ACHN (cell line): ENCODE measurements around the gene IQCH.
"Not testable (repeated sequence)": the region's sequence is repeated elsewhere in the genome, so short reads cannot be mapped to it uniquely, and the experiment has no call there.

Experiments
- DNase-seq: peaks from one replicate; pipeline ENCODE4 v3.0.0-alpha.2; 2015
- in situ Hi-C: cut with HindIII; loops from 2 replicates; pipeline ENCODE4 v1.10.0; 2017; ENCODE audit warnings: low sequenced_read_pairs, low pct_ligation_motif_present, low pct_unique_long_range_greater_than_20kb

The IQCH gene

DNA sequence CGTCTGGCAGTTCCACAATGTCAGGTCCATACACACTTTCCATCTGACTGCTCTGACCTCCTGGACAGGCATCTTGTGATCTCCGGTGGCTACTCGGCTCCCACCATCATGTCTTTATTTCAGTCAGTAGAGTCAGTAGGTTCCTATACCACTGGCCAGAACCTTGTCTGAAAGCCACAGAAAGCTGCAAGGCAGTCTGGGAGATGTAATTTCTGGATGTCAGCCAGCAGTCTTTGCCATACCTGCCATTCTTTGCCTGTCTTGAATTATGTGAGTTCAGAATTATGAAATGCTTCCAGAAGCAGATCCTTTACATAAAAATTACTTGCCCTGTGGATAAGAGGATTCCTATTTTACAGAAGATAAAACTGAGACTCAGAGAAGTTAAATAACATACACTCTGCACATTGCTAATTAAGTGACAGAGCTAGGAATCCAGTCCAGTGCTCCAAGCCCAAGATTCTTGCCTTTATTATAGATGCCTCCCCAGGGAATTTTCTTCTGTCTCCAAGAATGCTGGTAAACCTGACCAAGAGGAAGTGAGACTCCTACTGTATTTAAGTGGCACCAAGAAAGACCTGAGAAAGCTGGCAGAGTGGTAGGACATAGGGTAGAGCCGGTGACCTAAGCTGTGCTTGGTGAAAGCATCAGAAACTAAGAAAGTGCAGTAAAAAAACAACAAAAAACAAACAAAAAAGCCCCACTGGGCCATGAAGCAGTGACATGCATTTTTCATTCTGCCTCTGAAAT lies 75.6 kb downstream of the IQCH start:
- in situ Hi-C loops = no loop called here
- no peak for DNase-seq

- DNase-seq = no peak
- in situ Hi-C loops = no loop called here
Measured at GRCh38 chr15:67331676-67332075, 77.1 kb downstream of the IQCH start.

DNA sequence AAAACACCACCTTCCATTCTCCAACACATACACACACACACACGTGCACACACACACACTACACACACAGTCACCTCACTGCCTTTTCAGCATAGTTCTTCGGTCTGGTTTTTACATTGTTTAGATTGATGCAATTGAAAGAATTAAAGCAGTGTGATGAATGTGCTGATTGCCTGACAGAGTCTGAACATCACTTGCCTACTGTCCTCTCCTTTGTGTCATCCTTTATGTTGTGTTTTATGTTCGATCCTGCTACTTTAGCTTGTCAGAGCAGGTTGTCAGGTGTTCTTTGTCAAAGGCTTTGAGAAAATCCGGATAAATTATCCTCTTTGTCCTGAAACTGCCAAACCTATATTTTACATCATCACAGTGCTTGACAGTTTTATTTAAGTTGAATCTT lies 80.4 kb downstream of the IQCH start:
- DNase-seq = no peak
- in situ Hi-C loops = no loop called here

GRCh38 chr15:67335534-67336222 lies 81.1 kb downstream of the IQCH start:
- no peak for DNase-seq
- in situ Hi-C loops = no loop called here

GRCh38 chr15:67340630-67341029 lies 86.0 kb downstream of the IQCH start:
- DNase-seq = no peak
- in situ Hi-C loops = no loop called here

DNA sequence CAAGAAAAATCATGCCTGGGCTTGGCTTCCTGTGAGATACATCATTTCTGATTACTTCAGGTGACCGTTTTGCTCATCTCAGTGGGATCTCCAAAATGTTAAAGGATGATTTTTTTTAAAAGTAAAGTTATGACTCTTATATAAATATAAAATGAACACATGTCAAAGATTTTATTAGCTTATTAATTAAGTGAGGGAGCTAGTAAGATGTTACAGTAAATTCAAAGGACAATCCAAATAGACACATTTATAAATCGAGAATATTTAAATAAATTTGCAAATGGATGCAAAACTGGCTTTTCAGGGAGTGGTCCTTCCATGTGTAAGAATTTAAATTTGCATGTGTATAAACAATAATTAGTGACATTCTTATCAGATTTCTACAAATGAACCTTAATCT lies 87.0 kb downstream of the IQCH start:
- in situ Hi-C loops = no loop called here
- DNase-seq = no peak

DNA sequence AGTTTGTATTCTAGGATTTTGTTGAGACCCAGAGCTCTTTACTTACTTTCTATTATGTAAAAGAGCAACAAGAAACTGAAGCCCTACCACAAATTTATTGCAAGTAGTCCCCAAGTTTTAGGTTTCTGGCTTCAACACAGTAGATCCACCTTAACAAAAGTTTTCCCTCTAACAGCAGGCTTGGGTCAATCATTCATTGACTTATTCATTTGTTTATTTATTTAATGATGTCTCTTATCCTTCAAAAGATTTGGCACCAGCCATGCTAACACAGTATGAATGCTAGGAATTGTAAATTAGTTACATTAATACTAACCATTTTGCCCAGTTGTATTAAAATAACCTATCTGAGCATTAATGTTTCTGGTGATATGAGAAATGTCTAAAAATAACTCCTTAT lies 88.6 kb downstream of the IQCH start:
- in situ Hi-C loops = no loop called here
- DNase-seq = no peak

GRCh38 chr15:67349634-67350033 lies 95.0 kb downstream of the IQCH start:
- no peak for DNase-seq
- in situ Hi-C loops = no loop called here

- in situ Hi-C loops = no loop called here
- no peak for DNase-seq
Measured at GRCh38 chr15:67350042-67350441, 95.5 kb downstream of the IQCH start.

- in situ Hi-C loops = no loop called here
Measured at GRCh38 chr15:67358391-67358790, 103.8 kb downstream of the IQCH start.

DNA sequence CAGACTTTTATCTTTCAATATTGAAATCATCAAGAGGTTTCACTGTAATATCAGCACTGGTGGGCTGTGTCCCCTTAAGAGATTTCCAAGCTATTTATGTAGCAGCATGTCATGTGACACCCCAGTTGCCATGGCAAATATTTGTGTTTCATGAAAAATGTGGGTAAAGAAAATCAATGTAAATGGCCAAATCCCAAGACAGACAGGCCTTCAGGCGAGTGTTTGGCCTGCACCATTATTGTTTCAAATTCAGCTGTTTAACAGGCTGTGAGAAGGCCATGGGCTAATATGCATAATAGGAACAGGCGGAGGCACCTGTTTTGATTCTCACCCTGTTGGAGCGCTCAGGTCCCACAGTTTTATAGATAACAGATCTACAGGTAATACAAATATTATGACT lies 104.2 kb downstream of the IQCH start:
- in situ Hi-C loops = no loop called here
- no peak for DNase-seq

More at GRCh38 chr15:67358391-67358790, 103.8 kb downstream of the IQCH start:
- DNase-seq = no peak

DNA sequence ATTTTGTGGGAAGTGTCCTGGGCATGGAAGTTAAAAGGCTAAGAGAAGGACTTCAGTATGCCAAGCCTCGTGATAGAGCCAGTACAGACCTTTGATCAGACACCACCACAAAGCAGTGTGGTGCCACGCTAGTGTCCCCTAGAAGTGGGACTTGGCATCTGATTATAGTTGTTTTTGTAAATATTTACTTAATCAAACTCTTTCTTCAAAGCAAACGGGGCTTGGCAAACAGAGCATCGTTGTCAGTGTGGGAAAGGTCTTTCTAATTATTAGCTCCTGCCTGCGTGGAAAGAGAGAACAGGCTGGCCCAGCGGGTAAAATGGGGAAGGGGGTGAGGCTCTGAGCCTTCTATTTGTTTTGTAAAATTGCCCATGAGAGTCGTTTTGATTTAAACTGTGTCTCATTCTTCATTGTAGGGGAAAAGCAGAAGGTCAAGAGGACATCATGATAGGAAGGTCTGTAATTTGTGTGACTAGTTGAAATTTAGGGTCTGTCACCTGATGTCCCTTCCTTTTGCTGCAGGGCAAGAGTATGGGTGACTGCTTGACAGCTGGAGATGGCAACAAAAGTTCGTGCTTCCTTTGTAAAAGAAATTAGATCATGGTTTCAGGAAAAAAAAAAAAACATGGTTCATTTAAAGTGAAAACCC lies 105.0 kb downstream of the IQCH start:
- DNase-seq = no peak
- in situ Hi-C loops = no loop called here

GRCh38 chr15:67361100-67361499 lies 106.5 kb downstream of the IQCH start:
- in situ Hi-C loops = no loop called here
- no peak for DNase-seq

DNA sequence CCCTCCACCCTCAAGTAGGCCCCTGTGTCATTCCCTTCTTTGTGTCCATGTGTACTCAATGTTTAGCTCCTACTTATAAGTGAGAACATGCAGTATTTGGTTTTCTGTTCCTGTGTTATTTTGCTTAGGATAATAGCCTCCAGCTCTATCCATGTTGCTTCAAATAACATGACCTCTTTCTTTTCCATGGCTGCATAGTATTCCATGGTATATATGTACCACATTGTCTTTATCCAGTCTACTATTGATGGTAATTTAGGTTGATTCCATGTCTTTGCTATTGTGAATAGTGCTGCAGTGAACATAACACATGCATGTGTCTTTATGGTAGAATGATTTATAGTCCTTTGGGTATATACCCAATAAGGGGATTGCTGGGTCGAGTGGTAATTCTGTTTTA lies 109.1 kb downstream of the IQCH start:
- in situ Hi-C loops, DNase-seq: not testable (repeated sequence)

DNA sequence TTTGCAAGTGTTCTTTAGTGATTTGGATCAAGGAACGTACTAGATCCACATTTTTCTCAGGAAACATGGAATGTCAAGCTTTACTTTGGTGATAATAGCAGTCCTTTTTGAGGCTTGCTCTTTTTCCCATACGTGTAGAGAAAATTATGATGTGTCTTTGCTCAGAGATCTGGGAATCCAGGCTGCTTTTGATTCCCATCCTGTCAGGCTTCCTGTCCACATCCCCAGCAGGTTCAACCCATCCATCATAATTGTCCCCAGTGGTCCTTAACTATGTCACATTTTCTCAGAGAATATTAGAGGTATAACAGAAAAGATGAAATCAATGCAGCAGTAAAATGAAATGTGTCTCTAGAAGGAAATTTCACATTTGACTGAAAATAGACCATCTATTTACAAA lies 111.4 kb downstream of the IQCH start:
- in situ Hi-C loops = no loop called here
- DNase-seq = no peak

GRCh38 chr15:67366904-67367303 lies 112.3 kb downstream of the IQCH start:
- DNase-seq = no peak
- in situ Hi-C loops = no loop called here

DNA sequence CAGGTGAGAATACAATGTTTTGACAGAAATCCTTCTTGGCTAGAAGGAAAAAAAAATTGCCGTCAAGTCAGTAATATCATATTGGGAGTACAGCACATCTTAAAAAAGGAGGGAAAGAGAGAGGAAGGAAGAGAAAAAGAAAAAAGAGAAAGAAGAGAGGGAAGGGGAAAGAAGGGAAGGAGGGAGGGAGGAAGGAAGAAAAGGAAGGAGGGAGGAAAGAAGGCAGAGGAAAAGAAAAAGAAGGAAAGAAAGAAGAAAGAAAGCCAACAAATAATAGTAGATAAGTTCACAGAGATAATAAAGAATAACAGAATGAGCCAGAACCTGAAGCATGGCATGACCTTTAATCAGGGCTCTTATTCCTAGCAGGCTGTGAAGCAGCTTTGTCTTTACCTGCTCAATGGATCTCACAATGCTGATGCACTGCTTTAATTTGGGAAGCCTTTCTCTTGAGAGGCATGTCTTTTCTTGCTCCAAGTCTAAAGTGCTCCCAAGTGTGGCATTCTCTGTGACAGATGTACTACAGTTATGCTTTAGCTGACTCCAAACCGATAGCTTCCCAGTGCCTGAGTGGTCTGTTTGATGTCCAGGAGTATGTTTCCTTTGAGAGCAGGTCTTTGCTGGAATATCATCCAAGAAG lies 114.9 kb downstream of the IQCH start:
- no peak for DNase-seq
- in situ Hi-C loops = no loop called here

- in situ Hi-C loops = no loop called here
- DNase-seq = no peak
Measured at GRCh38 chr15:67370206-67370954, 115.8 kb downstream of the IQCH start.

GRCh38 chr15:67372543-67372942 lies 118.0 kb downstream of the IQCH start:
- in situ Hi-C loops = no loop called here
- no peak for DNase-seq
